ENCODE results near the gene SKI. TPM values are rescaled to one million over a fixed set of nuclear protein-coding genes. Genes with fewer than 3 reads are reported as not detected.

Gene SKI
- total RNA-seq, 1 experiment from 2014 or later = 89.5 TPM

DNA sequence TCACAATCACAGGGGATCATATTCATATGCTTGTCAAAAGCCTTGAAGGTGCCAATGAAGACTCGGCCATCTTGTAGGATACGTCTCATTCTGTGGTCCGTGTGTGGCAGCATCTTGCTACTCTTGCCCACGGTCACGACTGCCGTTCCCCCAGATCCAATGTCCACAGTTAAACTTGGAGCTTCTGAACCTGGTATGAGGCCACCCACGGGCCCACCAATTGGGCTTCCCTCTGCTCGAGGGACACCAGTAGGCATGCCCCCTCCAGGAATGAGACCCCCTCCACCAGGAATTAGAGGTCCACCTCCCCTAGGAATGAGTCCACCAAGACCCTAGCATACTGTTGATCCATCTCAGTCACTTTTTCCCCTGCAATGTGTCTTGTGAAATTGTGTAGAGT, 123.6 kb downstream of the SKI start:
- H3K27ac Mint-ChIP-seq = no peak overlapping the region
- H2BK120ac ChIP-seq (ENCODE audit: low read depth, low read length, poor library complexity, severe bottlenecking) = no peak overlapping the region
- H3K18ac ChIP-seq (ENCODE audit: insufficient read length, low read depth, low read length) = no peak overlapping the region

More for the DNA sequence above, 123.6 kb downstream of the SKI start:
- H3K36me3 Mint-ChIP-seq (ENCODE audit: insufficient read depth in 1 of 3, low read depth in 3 of 3) = no peaks in the 10 kb centered on the region
- Histone ChIP-seq H2BK20ac (ENCODE audit: low read depth, low read length, poor library complexity, severe bottlenecking) (no peak overlapping the region), H3K27ac (ENCODE audit: insufficient read length, low read depth, low read length) (no peak overlapping the region), H3K79me1 (ENCODE audit: insufficient read depth, low read depth, low read length, poor library complexity, severe bottlenecking) (no peaks in the 10 kb centered on the region), H3T11ph (ENCODE audit: low read length) (no peak overlapping the region), H3K27me3 (ENCODE audit: insufficient read depth, low read length) (no peaks in the 10 kb centered on the region), H3K14ac (ENCODE audit: insufficient read depth, low read length) (no peak overlapping the region), H4K91ac (ENCODE audit: insufficient read length, low read depth, low read length) (no peak overlapping the region), H3K4ac (ENCODE audit: low read depth, low read length) (no peak overlapping the region), H4K5ac (ENCODE audit: insufficient read length, low read depth, low read length) (no peak overlapping the region), H2BK5ac (ENCODE audit: insufficient read length, low read length) (no peak overlapping the region), H3K79me2 (ENCODE audit: insufficient read depth, low read length) (no peaks in the 10 kb centered on the region), H3K23me2 (ENCODE audit: insufficient read length, low read depth, low read length, poor library complexity, severe bottlenecking) (no peaks in the 10 kb centered on the region), H3K4me2 (ENCODE audit: insufficient read depth, insufficient read length, low read length) (no peak overlapping the region), H3K56ac (ENCODE audit: insufficient read length, low read depth, low read length) (no peak overlapping the region), H3K4me1 (ENCODE audit: insufficient read depth, low read length) (no peaks in the 10 kb centered on the region), H2AK5ac (ENCODE audit: insufficient read length, low read length) (no peak overlapping the region), H3K23ac (ENCODE audit: insufficient read length, low read depth, low read length) (no peak overlapping the region), H3K9ac (ENCODE audit: extremely low read depth, insufficient read length, low read length) (no peak overlapping the region), H2BK15ac (ENCODE audit: low read depth, low read length) (no peak overlapping the region), H2AFZ (ENCODE audit: low read length) (no peak overlapping the region), H3K9me3 (ENCODE audit: control insufficient read depth, low read depth, low read length) (no peaks in the 10 kb centered on the region), H4K20me1 (ENCODE audit: control insufficient read depth, insufficient read depth, insufficient read length) (no peaks in the 10 kb centered on the region), H4K8ac (replicated peaks; ENCODE audit: insufficient read length, low read depth, low read length) (no peak overlapping the region), H2BK12ac (ENCODE audit: insufficient read length, low read depth, low read length) (no peak overlapping the region)
- no peaks in the 10 kb centered on the region for H3K27me3 Mint-ChIP-seq (ENCODE audit: low read depth)
- DNase-seq = no peak
- no peaks in the 10 kb centered on the region for H3K9me3 Mint-ChIP-seq
- H3K4me3 Mint-ChIP-seq = no peak overlapping the region
- peaks cover 0 to 9% of the 10 kb centered on the region in 2 experiments; a peak in 1 of 4 replicates for H3K4me1 Mint-ChIP-seq
- TF ChIP-seq, protein P1, sequence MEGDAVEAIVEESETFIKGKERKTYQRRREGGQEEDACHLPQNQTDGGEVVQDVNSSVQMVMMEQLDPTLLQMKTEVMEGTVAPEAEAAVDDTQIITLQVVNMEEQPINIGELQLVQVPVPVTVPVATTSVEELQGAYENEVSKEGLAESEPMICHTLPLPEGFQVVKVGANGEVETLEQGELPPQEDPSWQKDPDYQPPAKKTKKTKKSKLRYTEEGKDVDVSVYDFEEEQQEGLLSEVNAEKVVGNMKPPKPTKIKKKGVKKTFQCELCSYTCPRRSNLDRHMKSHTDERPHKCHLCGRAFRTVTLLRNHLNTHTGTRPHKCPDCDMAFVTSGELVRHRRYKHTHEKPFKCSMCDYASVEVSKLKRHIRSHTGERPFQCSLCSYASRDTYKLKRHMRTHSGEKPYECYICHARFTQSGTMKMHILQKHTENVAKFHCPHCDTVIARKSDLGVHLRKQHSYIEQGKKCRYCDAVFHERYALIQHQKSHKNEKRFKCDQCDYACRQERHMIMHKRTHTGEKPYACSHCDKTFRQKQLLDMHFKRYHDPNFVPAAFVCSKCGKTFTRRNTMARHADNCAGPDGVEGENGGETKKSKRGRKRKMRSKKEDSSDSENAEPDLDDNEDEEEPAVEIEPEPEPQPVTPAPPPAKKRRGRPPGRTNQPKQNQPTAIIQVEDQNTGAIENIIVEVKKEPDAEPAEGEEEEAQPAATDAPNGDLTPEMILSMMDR (conservative IDR thresholded peaks at IDR 0.05) = no peak
- no CpG with 5 or more reads among the region's 8 CpGs for WGBS (ENCODE audit: extremely low coverage, insufficient read length, low lambda C conversion rate)
